Thoracic aorta (tissue), 2 donors: ENCODE results near the gene RBMS3. TPM values are rescaled to one million over a fixed set of nuclear protein-coding genes. Genes with fewer than 3 reads are reported as not detected.

Source experiments
- ATAC-seq: fragments of 150-250 bp; one replicate; pipeline ENCODE4 v1.8.0; 2017; ENCODE audit warnings: low read depth; ENCODE audit not compliant: insufficient number of reproducible peaks, low FRiP score
- DNase-seq: peaks from one replicate; pipeline ENCODE4 v3.0.0-alpha.2; 2020; ENCODE audit warnings: low spot score
- H3K27ac ChIP-seq, 2 donors: fragments of 200-600 bp; sonication (generic); 1 replicate in 1 of 2; 2 replicates in 1 of 2; pipeline ENCODE4 v1.5.1; 2016; ENCODE audit warnings: mild to moderate bottlenecking in 2 of 2, moderate library complexity in 2 of 2
- H3K27me3 ChIP-seq: fragments of 200-600 bp; sonication (generic); replicated peaks from 2 replicates; pipeline ENCODE4 v1.6.0; 2016; ENCODE audit warnings: mild to moderate bottlenecking; ENCODE audit not compliant: insufficient read depth
- H3K36me3 ChIP-seq: fragments of 200-600 bp; sonication (generic); one replicate; pipeline ENCODE4 v1.5.1; 2016
- H3K4me1 ChIP-seq, 2 donors: fragments of 200-600 bp; sonication (generic); 1 replicate in 1 of 2; 2 replicates in 1 of 2; pipeline versions ENCODE4 v1.5.1 to v1.6.0; 2016; ENCODE audit warnings: low read depth in 2 of 2, mild to moderate bottlenecking in 1 of 2; ENCODE audit not compliant: control insufficient read depth in 1 of 2
- H3K4me3 ChIP-seq: fragments of 200-600 bp; sonication (generic); 2 replicates; pipeline ENCODE4 v1.5.1; 2016; ENCODE audit warnings: mild to moderate bottlenecking
- H3K9me3 ChIP-seq: fragments of 200-600 bp; sonication (generic); 2 replicates; pipeline ENCODE4 v1.5.1; 2016
- total RNA-seq, 2 donors: library from RNA; depleted of rRNA; stranded (reverse); fragments of >200 nt; gene quantifications; one replicate each; pipeline versions ENCODE4 v1.1.0 to v1.2.3, GENCODE V29; 2016
- TF ChIP-seq, protein P1 (sequence below): fragments of 200-600 bp; sonication (generic); IDR thresholded peaks from one replicate; pipeline ENCODE4 v1.5.1; 2019; ENCODE audit warnings: antibody characterized with exemption

The RBMS3 gene
- total RNA-seq, 2 donors from 2014 or later: 149 to 186 TPM

DNA sequence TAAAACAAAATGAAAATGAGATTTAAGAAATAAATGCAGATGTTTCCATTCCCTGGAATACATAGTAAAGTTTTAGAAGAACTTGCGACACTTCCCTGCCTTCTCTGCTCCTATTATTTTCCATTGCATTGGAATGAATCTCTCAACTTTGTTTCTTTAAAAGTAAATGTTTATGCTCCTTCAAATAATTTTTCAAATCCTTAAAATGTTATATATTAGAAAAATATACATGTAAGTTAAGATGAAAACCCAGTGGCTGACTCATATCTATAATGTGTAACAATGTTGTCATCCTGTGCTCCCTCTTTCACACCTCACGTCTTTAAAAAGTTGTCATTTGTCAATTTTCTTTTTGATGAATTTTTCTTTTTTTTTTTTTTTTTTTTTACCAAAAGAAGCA is 3.6 kb downstream of the RBMS3 start:
- Histone ChIP-seq H3K36me3 (no peaks in the 10 kb centered on the region), H3K27ac (peak overlapping the region; percentile 93 to 94), H3K9me3 (no peaks in the 10 kb centered on the region), H3K4me1 (peaks cover 23 to 24% of the 10 kb centered on the region in 2 donors), H3K4me3 (peak overlapping the region; percentile 88), H3K27me3 (no peaks in the 10 kb centered on the region)
- TF ChIP-seq, protein P1, sequence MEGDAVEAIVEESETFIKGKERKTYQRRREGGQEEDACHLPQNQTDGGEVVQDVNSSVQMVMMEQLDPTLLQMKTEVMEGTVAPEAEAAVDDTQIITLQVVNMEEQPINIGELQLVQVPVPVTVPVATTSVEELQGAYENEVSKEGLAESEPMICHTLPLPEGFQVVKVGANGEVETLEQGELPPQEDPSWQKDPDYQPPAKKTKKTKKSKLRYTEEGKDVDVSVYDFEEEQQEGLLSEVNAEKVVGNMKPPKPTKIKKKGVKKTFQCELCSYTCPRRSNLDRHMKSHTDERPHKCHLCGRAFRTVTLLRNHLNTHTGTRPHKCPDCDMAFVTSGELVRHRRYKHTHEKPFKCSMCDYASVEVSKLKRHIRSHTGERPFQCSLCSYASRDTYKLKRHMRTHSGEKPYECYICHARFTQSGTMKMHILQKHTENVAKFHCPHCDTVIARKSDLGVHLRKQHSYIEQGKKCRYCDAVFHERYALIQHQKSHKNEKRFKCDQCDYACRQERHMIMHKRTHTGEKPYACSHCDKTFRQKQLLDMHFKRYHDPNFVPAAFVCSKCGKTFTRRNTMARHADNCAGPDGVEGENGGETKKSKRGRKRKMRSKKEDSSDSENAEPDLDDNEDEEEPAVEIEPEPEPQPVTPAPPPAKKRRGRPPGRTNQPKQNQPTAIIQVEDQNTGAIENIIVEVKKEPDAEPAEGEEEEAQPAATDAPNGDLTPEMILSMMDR: no peak
- DNase-seq (no peak), ATAC-seq (no peak)

DNA sequence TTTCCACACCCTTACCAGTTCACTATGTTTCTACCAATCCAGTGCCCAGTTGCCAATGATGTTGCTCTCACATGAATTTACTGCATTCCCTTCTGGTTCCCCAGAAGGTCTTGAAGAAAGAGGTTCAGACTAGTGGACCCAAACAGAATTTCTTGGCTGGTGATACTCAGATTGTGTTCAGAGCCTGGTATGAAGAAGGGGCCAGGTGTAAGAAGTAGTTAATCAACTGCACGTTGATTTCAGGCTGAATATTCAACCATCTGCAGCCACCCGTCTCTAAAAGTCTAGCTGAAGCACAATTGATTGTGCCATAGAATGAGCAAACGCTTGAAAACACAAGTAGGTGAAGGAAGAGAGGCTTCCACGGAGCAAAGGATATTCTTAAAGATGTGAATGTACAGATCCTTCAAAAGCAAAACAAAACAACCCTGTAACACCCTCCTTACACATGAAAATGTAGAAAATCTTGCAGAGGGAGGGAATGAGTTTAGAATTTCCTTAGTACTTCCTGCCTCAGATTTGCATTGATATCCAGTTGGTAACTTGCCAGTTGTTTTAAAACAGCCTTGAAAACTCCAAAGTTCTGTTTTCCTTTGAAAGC is 4.7 kb downstream of the RBMS3 start:
- Histone ChIP-seq H3K4me3 (peak overlapping the region; percentile 88), H3K36me3 (no peaks in the 10 kb centered on the region), H3K4me1 (peaks cover 31% of the 10 kb centered on the region in 2 donors), H3K27ac (peak overlapping the region; percentile 63 to 67), H3K9me3 (no peaks in the 10 kb centered on the region), H3K27me3 (no peaks in the 10 kb centered on the region)
- no peak for ATAC-seq
- TF ChIP-seq, protein P1: no peak
- no peak for DNase-seq

DNA sequence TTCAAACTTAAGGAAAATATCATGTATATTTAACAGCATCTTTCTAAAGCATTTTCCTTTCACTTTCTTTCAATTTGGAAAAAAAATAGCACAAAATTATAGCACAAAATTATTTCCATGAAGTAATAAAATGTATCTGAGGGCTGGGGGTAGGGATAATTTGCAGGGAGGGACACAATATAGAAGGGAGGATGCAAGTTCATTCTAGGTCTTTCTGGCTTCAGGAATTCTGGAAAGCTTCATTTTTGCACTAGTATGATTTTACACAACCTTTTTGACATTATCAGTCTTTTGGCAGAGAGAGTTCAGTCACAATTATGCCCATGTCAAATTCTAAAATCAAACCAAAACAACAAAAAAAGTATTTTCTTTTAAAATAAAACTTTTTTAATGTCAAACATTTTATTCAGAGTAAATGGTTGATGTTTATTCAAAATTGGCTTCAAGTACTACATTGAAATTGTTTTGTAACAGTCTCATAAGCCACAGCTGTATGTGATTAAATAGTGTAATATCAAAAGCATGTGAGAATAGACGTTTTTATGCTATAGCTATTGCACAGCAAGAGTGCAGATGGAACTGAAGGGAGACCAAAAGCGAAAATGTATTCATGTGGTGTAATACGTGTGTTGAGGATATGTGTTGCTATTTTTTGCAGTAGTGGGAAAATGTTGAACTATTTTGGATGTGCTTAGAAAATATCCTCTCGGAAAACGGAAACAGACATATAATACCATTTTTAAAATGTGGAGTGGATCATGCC is 5.8 kb downstream of the RBMS3 start:
- Histone ChIP-seq H3K4me1 (peaks cover 42% of the 10 kb centered on the region in 2 donors), H3K27me3 (no peaks in the 10 kb centered on the region), H3K36me3 (no peaks in the 10 kb centered on the region), H3K27ac (peak overlapping the region; percentile 63 to 67), H3K4me3 (peak overlapping the region; percentile 88), H3K9me3 (no peaks in the 10 kb centered on the region)
- ATAC-seq (no peak), DNase-seq (no peak)
- TF ChIP-seq, protein P1: no peak

DNA sequence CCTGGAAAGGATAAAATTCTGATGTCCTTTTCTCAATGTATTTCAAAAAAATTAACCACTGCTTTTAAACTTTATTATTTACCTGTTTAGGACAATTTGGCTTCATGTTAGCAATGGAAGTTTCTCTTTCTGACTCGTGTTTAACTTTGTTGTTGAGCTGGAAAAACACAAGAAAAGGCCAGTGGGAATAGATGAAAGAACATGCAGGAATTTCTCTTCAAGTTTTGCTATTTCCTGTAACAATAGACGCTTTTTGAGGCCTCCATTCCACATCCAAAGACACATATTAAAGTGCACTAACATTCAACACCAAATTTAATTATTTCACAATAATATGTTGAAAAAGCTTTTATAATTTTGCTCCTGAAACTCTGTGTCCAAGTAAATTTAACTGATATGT is 9.7 kb downstream of the RBMS3 start:
- Histone ChIP-seq H3K36me3 (peaks cover 2% of the 10 kb centered on the region), H3K27ac (peak overlapping the region in 1 of 2 donors; percentile 42), H3K27me3 (no peaks in the 10 kb centered on the region), H3K9me3 (no peaks in the 10 kb centered on the region), H3K4me1 (peaks cover 67 to 72% of the 10 kb centered on the region in 2 donors), H3K4me3 (no peak overlapping the region)
- TF ChIP-seq, protein P1: no peak
- ATAC-seq (no peak), DNase-seq (no peak)

DNA sequence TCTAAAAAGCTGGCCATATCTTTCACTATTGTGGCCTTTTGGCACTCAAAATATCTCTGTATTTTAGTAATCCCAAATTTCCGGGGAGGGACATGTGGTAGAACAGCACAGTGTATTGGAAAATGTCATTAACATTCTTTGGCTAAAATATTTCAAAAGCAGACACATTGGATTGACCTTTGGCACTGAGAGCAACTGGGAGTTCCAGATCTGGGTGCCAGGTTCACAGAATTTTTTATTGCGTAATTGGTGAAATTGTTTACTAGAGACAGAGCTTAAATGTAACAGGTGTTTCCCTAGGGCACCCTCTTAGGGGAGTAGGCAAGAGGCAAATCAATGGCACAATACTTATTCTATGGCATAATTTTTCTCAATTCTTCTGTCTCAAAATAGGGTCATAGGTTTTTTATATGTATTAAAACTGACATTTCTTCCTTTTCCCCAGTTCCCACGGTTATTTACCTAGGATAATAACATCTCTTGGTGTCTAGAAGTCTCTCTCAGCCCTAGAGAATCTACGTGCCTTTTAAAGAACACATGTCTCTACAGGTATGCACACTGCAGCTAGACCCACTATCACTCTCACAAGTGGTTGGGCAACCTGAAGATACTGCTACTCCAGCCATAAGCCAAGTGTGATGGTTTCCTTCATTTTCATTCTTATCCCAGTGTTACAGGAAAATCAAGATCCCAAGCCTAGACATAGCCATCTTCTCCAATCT is 10.6 kb downstream of the RBMS3 start:
- H3K4me1 ChIP-seq: peaks cover 67 to 80% of the 10 kb centered on the region in 2 donors
- H3K27me3 ChIP-seq: no peaks in the 10 kb centered on the region
- ATAC-seq: no peak

More for the DNA sequence above, 10.6 kb downstream of the RBMS3 start:
- Histone ChIP-seq H3K27ac (peak overlapping the region in 1 of 2 donors; percentile 42), H3K36me3 (peaks cover 2% of the 10 kb centered on the region), H3K9me3 (no peaks in the 10 kb centered on the region), H3K4me3 (no peak overlapping the region)
- DNase-seq: no peak
- TF ChIP-seq, protein P1: no peak
